GM12878 (cell line): ENCODE measurements around the gene PLEKHH1. TPM values are rescaled to one million over a fixed set of nuclear protein-coding genes. Genes with fewer than 3 reads are reported as not detected.

Experiments
- ATAC-seq: fragments of 200-7000 bp; cut with Tn5 transposase; 3 replicates; pipeline ENCODE4 v1.9.1; 2020; ENCODE audit warnings: mild to moderate bottlenecking, moderate library complexity
- BruUV-seq: library from RNA; stranded (reverse); fragments of 400-500 nt; replicated peaks from 2 replicates; lab custom pipeline; 2021; lab: Mats Ljungman, UMichigan
- CTCF ChIA-PET: fragments of 300-600 bp; sonication (Branson Sonifier 250); formaldehyde crosslinking; extraction: SDS; loops from one replicate; lab custom pipeline; 2021; ENCODE audit warnings: inconsistent platforms; lab: Yijun Ruan, JAX
- POLR2A ChIA-PET: fragments of 350-600 bp; formaldehyde crosslinking; extraction: SDS; loops from one replicate; lab custom pipeline; 2021; ENCODE audit warnings: inconsistent platforms; lab: Charles Lee
- RAD21 ChIA-PET: fragments of 300-600 bp; sonication (Branson Sonifier 250); formaldehyde crosslinking; loops from one replicate; lab custom pipeline; 2023; ENCODE audit warnings: antibody characterized with exemption; ENCODE audit not compliant: unreplicated experiment; lab: Charles Lee
- SMC1A ChIA-PET: fragments of 300-600 bp; sonication (Branson Sonifier 250); formaldehyde crosslinking; loops from one replicate; lab custom pipeline; 2023; ENCODE audit not compliant: unreplicated experiment, uncharacterized antibody; lab: Charles Lee
- DNase-seq: peaks from one replicate; pipeline ENCODE4 v3.0.0-alpha.2; 2011; ENCODE audit warnings: low read depth, low spot score
- FAIRE-seq: peaks from 3 replicates; lab custom pipeline; 2011; peaks lifted over from hg19 to GRCh38; lab: Jason Lieb, UNC
- H2AFZ ChIP-seq: 2 replicates; pipeline ENCODE4 v1.6.0; 2011; ENCODE audit warnings: low read depth, low read length, control low read depth; ENCODE audit not compliant: control insufficient read depth
- H3K27ac ChIP-seq: 2 replicates; pipeline ENCODE4 v1.5.1; 2011; ENCODE audit warnings: control low read depth; ENCODE audit not compliant: control insufficient read depth, insufficient read depth
- H3K27me3 ChIP-seq, 2 experiments: replicated peaks in 1 of 2; 2 replicates each; pipeline versions ENCODE4 v1.6.0 to v1.6.1; 2011; ENCODE audit warnings: low read length in 1 of 2; ENCODE audit not compliant: control insufficient read depth in 2 of 2, insufficient read depth in 2 of 2
- H3K36me3 ChIP-seq, 2 experiments: 2 replicates each; pipeline ENCODE4 v1.5.1; 2011; ENCODE audit warnings: low read length in 1 of 2; ENCODE audit not compliant: control insufficient read depth in 2 of 2, insufficient read depth in 2 of 2
- H3K4me1 ChIP-seq: 2 replicates; pipeline ENCODE4 v1.6.1; 2011; ENCODE audit warnings: mild to moderate bottlenecking, low read length, moderate library complexity, mixed read lengths; ENCODE audit not compliant: control insufficient read depth, insufficient read depth
- H3K4me2 ChIP-seq: 2 replicates; pipeline ENCODE4 v1.6.0; 2011; ENCODE audit warnings: control low read depth; ENCODE audit not compliant: control insufficient read depth, insufficient read depth
- H3K4me3 ChIP-seq: fragments of 200-600 bp; sonication (generic); 2 replicates; pipeline ENCODE4 v1.5.1; 2016
- H3K79me2 ChIP-seq: 2 replicates; pipeline ENCODE4 v1.6.0; 2011; ENCODE audit warnings: low read length; ENCODE audit not compliant: control insufficient read depth, insufficient read depth
- H3K9ac ChIP-seq: 2 replicates; pipeline ENCODE4 v1.8.0; 2011; ENCODE audit warnings: low read length, control low read depth, mixed read lengths; ENCODE audit not compliant: control insufficient read depth, insufficient read depth
- H3K9me3 ChIP-seq: replicated peaks from 3 replicates; pipeline ENCODE4 v1.5.1; 2011; ENCODE audit warnings: mild to moderate bottlenecking, low read length; ENCODE audit not compliant: control insufficient read depth, insufficient read depth
- H4K20me1 ChIP-seq: 2 replicates; pipeline ENCODE4 v1.6.0; 2011; ENCODE audit not compliant: control insufficient read depth, insufficient read depth
- ATF3 ChIP-seq: IDR thresholded peaks from 2 replicates; pipeline ENCODE4 v1.6.1; 2011; ENCODE audit warnings: low read depth, mild to moderate bottlenecking, low read length, moderate library complexity, borderline replicate concordance; ENCODE audit errors: extremely low read depth
- BHLHE40 ChIP-seq, 2 experiments: fragments of 450-650 bp in 1 of 2; IDR thresholded peaks; 2 replicates each; pipeline ENCODE4 v1.6.1; 2011 to 2017; ENCODE audit warnings: low read depth in 2 of 2, borderline replicate concordance in 1 of 2, improper control_type of control experiment in 1 of 2, low read length in 1 of 2, mild to moderate bottlenecking in 1 of 2
- CHD2 ChIP-seq: IDR thresholded peaks from 2 replicates; pipeline ENCODE4 v1.6.1; 2011; ENCODE audit warnings: low read depth, low read length, improper control_type of control experiment, borderline replicate concordance
- CREM ChIP-seq: IDR thresholded peaks from 2 replicates; pipeline ENCODE4 v1.6.1; 2014; ENCODE audit warnings: antibody characterized with exemption, low read depth
- HCFC1 ChIP-seq: fragments of 150-350 bp; IDR thresholded peaks from 2 replicates; pipeline ENCODE4 v1.6.1; 2014; ENCODE audit warnings: low read length
- IKZF2 ChIP-seq, 2 experiments: fragments of 450-650 bp; IDR thresholded peaks; 2 replicates each; pipeline ENCODE4 v1.6.1; 2017; ENCODE audit warnings: mild to moderate bottlenecking in 2 of 2, moderate library complexity in 2 of 2
- IRF4 ChIP-seq: IDR thresholded peaks from 2 replicates; pipeline ENCODE4 v1.6.1; 2011; ENCODE audit warnings: low read depth, low read length
- JUND ChIP-seq: IDR thresholded peaks from 2 replicates; pipeline ENCODE4 v1.6.1; 2012; ENCODE audit warnings: low read depth, mild to moderate bottlenecking, low read length, improper control_type of control experiment, moderate library complexity
- RB1 ChIP-seq: fragments of 450-650 bp; formaldehyde crosslinking; IDR thresholded peaks from 2 replicates; pipeline ENCODE4 v1.6.1; 2017; ENCODE audit warnings: mild to moderate bottlenecking, borderline replicate concordance
- RCOR1 ChIP-seq: conservative IDR thresholded peaks from 2 replicates; pipeline ENCODE4 v1.6.1; 2012; ENCODE audit warnings: low read depth, low read length, improper control_type of control experiment
- REST ChIP-seq: IDR thresholded peaks from 2 replicates; pipeline ENCODE4 v1.6.1; 2012; ENCODE audit warnings: mild to moderate bottlenecking, low read depth, low read length
- RFX5 ChIP-seq: IDR thresholded peaks from 2 replicates; pipeline ENCODE4 v1.6.1; 2011; ENCODE audit warnings: low read depth, low read length, improper control_type of control experiment
- SMAD1 ChIP-seq: fragments of 450-650 bp; IDR thresholded peaks from 2 replicates; pipeline ENCODE4 v1.6.1; 2018; ENCODE audit warnings: mild to moderate bottlenecking, low read depth; ENCODE audit not compliant: partially characterized antibody
- SP1 ChIP-seq: IDR thresholded peaks from one replicate; pipeline ENCODE4 v1.6.1; 2011; ENCODE audit warnings: low read depth, low read length
- TBL1XR1 ChIP-seq: IDR thresholded peaks from 2 replicates; pipeline ENCODE4 v1.6.1; 2012; ENCODE audit warnings: low read depth, low read length, improper control_type of control experiment
- ZNF207 ChIP-seq: fragments of 450-650 bp; IDR thresholded peaks from 2 replicates; pipeline ENCODE4 v1.6.1; 2014; ENCODE audit warnings: antibody characterized with exemption, mild to moderate bottlenecking, borderline replicate concordance
- ZZZ3 ChIP-seq: IDR thresholded peaks from 2 replicates; pipeline ENCODE4 v1.6.1; 2011; ENCODE audit warnings: low read depth; ENCODE audit not compliant: control insufficient read depth, insufficient read length
- WGBS: methylation state at CpG from one replicate; pipeline ENCODE4 v1.1.6; 2016; ENCODE audit warnings: low lambda C conversion rate; ENCODE audit not compliant: insufficient replicate concordance, insufficient coverage; ENCODE audit errors: missing lambda C conversion rate; 5-methylcytosine and 5-hydroxymethylcytosine counted together
- in situ Hi-C: fragments of 300-500 bp; cut with MboI; formaldehyde crosslinking; loops from 9 replicates; pipeline ENCODE4 v1.14.3; 2018; ENCODE audit warnings: mixed read lengths
- intact Hi-C: fragments of 100-400 bp; cut with micrococcal nuclease; formaldehyde crosslinking; loops from one replicate; pipeline ENCODE4 v1.14.2; 2022; ENCODE audit not compliant: unreplicated experiment
- polyA plus RNA-seq, 11 experiments: library from polyadenylated mRNA; depleted of rRNA in 4 of 11; unstranded in 6 of 11; stranded (reverse) in 5 of 11; fragments of >200 nt; fragmentation: Nextera tagmentation in 4 of 11; fragmentation: Illumina TruSeq in 1 of 11; extraction: Ambion mirVana in 4 of 11; extraction: Trizol in 1 of 11; gene quantifications; 1 replicate in 1 of 11; 2 replicates in 10 of 11; pipeline versions ENCODE4 v1.2.1 to v1.2.3, GENCODE V29; 2011 to 2016; ENCODE audit warnings: inconsistent platforms in 2 of 11, missing spikeins in 2 of 11, low read depth in 1 of 11
- total RNA-seq, 4 experiments: library from RNA; depleted of rRNA in 3 of 4; stranded (reverse); fragments of >200 nt in 3 of 4; fragmentation: Illumina TruSeq in 1 of 4; extraction: Trizol in 1 of 4; gene quantifications; 2 replicates each; pipeline versions ENCODE4 v1.2.1 to v1.2.3, GENCODE V29; 2013 to 2021
- TF ChIP-seq, protein P1 (sequence below): fragments of 450-650 bp; IDR thresholded peaks from 2 replicates; pipeline ENCODE4 v1.6.1; 2016; ENCODE audit warnings: mild to moderate bottlenecking

PLEKHH1 gene
- total and polyA plus RNA-seq, 10 of the 15 experiments (the other 5 are each of a cell fraction or from before 2014, with no cell fraction given): 0.11 to 0.95 (median 0.41) TPM

GRCh38 chr14:67607646-67608045 lies 74.6 kb downstream of the PLEKHH1 start:
- intact Hi-C loops: no loop called here
- H3K36me3 ChIP-seq: no peaks in the 10 kb centered on the region
- DNase-seq (no peak), ATAC-seq (no peak), FAIRE-seq (no peak)
- SMC1A ChIA-PET: interaction anchor here (1.7 kb wide), 1 partner anchor 12 kb away, joined by 4 read pairs; the partner anchor contains the start of gene ARG2
- H3K9me3 ChIP-seq: no peaks in the 10 kb centered on the region
- in situ Hi-C loops: no loop called here
- no TSS peak for BruUV-seq
- POLR2A ChIA-PET: interaction anchor here (1.0 kb wide), 1 partner anchor 61 kb away, joined by 3 read pairs; no protein-coding TSS in a partner anchor
- H3K79me2 ChIP-seq: no peaks in the 10 kb centered on the region
- WGBS: 94% methylated on average over 5 of the region's 5 CpGs
- H3K4me2 ChIP-seq: no peak overlapping the region
- no peak overlapping the region for H3K9ac ChIP-seq
- no peaks in the 10 kb centered on the region for H3K27me3 ChIP-seq
- peaks cover 5% of the 10 kb centered on the region; the same call in 1 of the 2 replicates for H3K4me1 ChIP-seq
- no peak for TF ChIP-seq CREM
- no peak for TF ChIP-seq SP1
- TF ChIP-seq, protein P1, sequence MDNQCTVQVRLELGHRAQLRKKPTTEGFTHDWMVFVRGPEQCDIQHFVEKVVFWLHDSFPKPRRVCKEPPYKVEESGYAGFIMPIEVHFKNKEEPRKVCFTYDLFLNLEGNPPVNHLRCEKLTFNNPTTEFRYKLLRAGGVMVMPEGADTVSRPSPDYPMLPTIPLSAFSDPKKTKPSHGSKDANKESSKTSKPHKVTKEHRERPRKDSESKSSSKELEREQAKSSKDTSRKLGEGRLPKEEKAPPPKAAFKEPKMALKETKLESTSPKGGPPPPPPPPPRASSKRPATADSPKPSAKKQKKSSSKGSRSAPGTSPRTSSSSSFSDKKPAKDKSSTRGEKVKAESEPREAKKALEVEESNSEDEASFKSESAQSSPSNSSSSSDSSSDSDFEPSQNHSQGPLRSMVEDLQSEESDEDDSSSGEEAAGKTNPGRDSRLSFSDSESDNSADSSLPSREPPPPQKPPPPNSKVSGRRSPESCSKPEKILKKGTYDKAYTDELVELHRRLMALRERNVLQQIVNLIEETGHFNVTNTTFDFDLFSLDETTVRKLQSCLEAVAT: no peak
- TF ChIP-seq ATF3: no peak
- no peak for TF ChIP-seq RCOR1
- TF ChIP-seq REST: no peak
- no peak for TF ChIP-seq ZNF207
- no peak for TF ChIP-seq RB1
- no peak for TF ChIP-seq IRF4
- TF ChIP-seq IKZF2 (IDR thresholded peaks at IDR 0.05): no peak
- TF ChIP-seq CHD2: no peak
- TF ChIP-seq RFX5: no peak
- no peak for TF ChIP-seq TBL1XR1
- no peak for TF ChIP-seq SMAD1
- TF ChIP-seq BHLHE40 (IDR thresholded peaks at IDR 0.05; ENCODE audit: borderline replicate concordance in 1 of 2, low read depth in 2 of 2, low read length in 1 of 2): no peak
- no peak for TF ChIP-seq JUND
- TF ChIP-seq HCFC1: no peak
- TF ChIP-seq ZZZ3: no peak
- RAD21 ChIA-PET: no interaction called here
- CTCF ChIA-PET: interaction anchor here (0.9 to 4.1 kb wide), 6 partner anchors 10 to 180 kb away, joined by 3 to 35 read pairs (median 4); partner anchors contain the start of gene ARG2
- H2AFZ ChIP-seq: no peak overlapping the region
- H4K20me1 ChIP-seq: no peaks in the 10 kb centered on the region
- H3K4me3 ChIP-seq: no peak overlapping the region
- no peak overlapping the region for H3K27ac ChIP-seq
